OCI-LY7 (cell line): ENCODE data around the gene CEP70. TPM values are rescaled to one million over a fixed set of nuclear protein-coding genes. Genes with fewer than 3 reads are reported as not detected.

Source experiments
- BruUV-seq: library from RNA; stranded (reverse); fragments of 400-500 nt; replicated peaks from 2 replicates; lab custom pipeline; 2021; lab: Mats Ljungman, UMichigan
- CTCF ChIA-PET: fragments of 300-600 bp; sonication (Branson Sonifier 250); formaldehyde crosslinking; loops from one replicate; lab custom pipeline; 2022; ENCODE audit warnings: antibody characterized with exemption; ENCODE audit not compliant: unreplicated experiment; lab: Charles Lee
- POLR2A ChIA-PET: fragments of 300-600 bp; sonication (Branson Sonifier 250); formaldehyde crosslinking; loops from one replicate; lab custom pipeline; 2022; ENCODE audit warnings: antibody characterized with exemption; lab: Charles Lee
- DNase-seq: peaks from one replicate; pipeline ENCODE4 v3.0.0-alpha.2; 2015; ENCODE audit warnings: low spot score
- H2AFZ ChIP-seq: fragments of 200-600 bp; sonication (generic), shearing (Covaris generic); 2 replicates; pipeline ENCODE4 v1.6.1; 2014; ENCODE audit warnings: mild to moderate bottlenecking, antibody characterized with exemption, low read length, moderate library complexity
- H3K27ac ChIP-seq: fragments of 200-600 bp; sonication (generic); 2 replicates; pipeline ENCODE4 v1.5.1; 2014; ENCODE audit warnings: mixed run types, low read depth, mild to moderate bottlenecking, moderate library complexity, low read length, inconsistent platforms; ENCODE audit not compliant: poor library complexity, severe bottlenecking
- H3K36me3 ChIP-seq: fragments of 200-600 bp; sonication (generic); 2 replicates; pipeline ENCODE4 v1.6.1; 2014; ENCODE audit warnings: mild to moderate bottlenecking, antibody characterized with exemption, low read length, moderate library complexity, mixed read lengths; ENCODE audit not compliant: insufficient read depth
- H3K4me1 ChIP-seq: fragments of 200-600 bp; sonication (generic); 2 replicates; pipeline ENCODE4 v1.5.1; 2014; ENCODE audit warnings: mild to moderate bottlenecking, low read length; ENCODE audit not compliant: insufficient read depth, poor library complexity, severe bottlenecking
- H3K4me2 ChIP-seq: fragments of 200-600 bp; sonication (generic); 2 replicates; pipeline ENCODE4 v1.6.1; 2014; ENCODE audit warnings: mild to moderate bottlenecking, low read length
- H3K4me3 ChIP-seq: fragments of 200-600 bp; sonication (generic); 2 replicates; pipeline ENCODE4 v1.5.1; 2014; ENCODE audit warnings: mild to moderate bottlenecking, low read depth, low read length; ENCODE audit not compliant: poor library complexity, severe bottlenecking
- H3K79me2 ChIP-seq: fragments of 200-600 bp; sonication (generic); 2 replicates; pipeline ENCODE4 v1.6.1; 2016; ENCODE audit warnings: low read depth, mild to moderate bottlenecking, low read length, moderate library complexity, mixed read lengths; ENCODE audit not compliant: insufficient read depth
- H3K9me2 ChIP-seq: fragments of 200-600 bp; sonication (generic); 2 replicates; pipeline ENCODE4 v1.6.1; 2016; ENCODE audit warnings: mild to moderate bottlenecking, low read length, mixed read lengths; ENCODE audit not compliant: insufficient read depth
- H3K9me3 ChIP-seq: fragments of 200-600 bp; sonication (generic); 2 replicates; pipeline ENCODE4 v1.6.1; 2014; ENCODE audit warnings: mild to moderate bottlenecking, mixed run types, low read length, mixed read lengths
- H4K20me1 ChIP-seq: fragments of 200-600 bp; sonication (generic); 2 replicates; pipeline ENCODE4 v1.6.1; 2014; ENCODE audit warnings: mild to moderate bottlenecking, antibody characterized with exemption, low read length, moderate library complexity, mixed read lengths; ENCODE audit not compliant: insufficient read depth
- CTCF ChIP-seq: fragments of 200-600 bp; sonication (generic); conservative IDR thresholded peaks from 2 replicates; pipeline ENCODE4 v1.5.1; 2014; ENCODE audit warnings: mild to moderate bottlenecking, antibody characterized with exemption, low read length, moderate library complexity, mixed read lengths
- EZH2phosphoT487 ChIP-seq: fragments of 200-600 bp; sonication (generic); IDR thresholded peaks from 2 replicates; pipeline ENCODE4 v1.6.1; 2018; ENCODE audit warnings: low read depth, borderline replicate concordance, mild to moderate bottlenecking, mixed run types, antibody characterized with exemption, low read length, moderate library complexity, mixed read lengths
- intact Hi-C: fragments of 100-400 bp; cut with micrococcal nuclease; formaldehyde crosslinking; loops from one replicate; pipeline ENCODE4 v1.10.0; 2022; ENCODE audit not compliant: unreplicated experiment
- total RNA-seq, 2 experiments: library from RNA; depleted of rRNA in 1 of 2; stranded (reverse); fragments of >200 nt in 1 of 2; shearing (Covaris generic) in 1 of 2; gene quantifications; 2 replicates each; pipeline ENCODE4 v1.2.3, GENCODE V29; 2014 to 2022

The CEP70 gene
- total RNA-seq, 2 experiments from 2014 or later, result 29.2 to 32.3 TPM

GRCh38 chr3:138549179-138549977 is 44.7 kb downstream of the CEP70 start:
- no TSS peak for BruUV-seq
- no peak for DNase-seq
- Histone ChIP-seq H3K36me3 (peaks cover 39% of the 10 kb centered on the region), H3K4me1 (no peaks in the 10 kb centered on the region), H3K79me2 (no peaks in the 10 kb centered on the region), H3K9me3 (peaks cover 16% of the 10 kb centered on the region; the same call in 1 of the 2 replicates), H2AFZ (no peak overlapping the region), H3K9me2 (no peaks in the 10 kb centered on the region), H4K20me1 (no peaks in the 10 kb centered on the region), H3K4me3 (no peak overlapping the region), H3K27ac (no peak overlapping the region), H3K4me2 (no peak overlapping the region)
- POLR2A ChIA-PET, result no interaction called here
- CTCF ChIA-PET, result no interaction called here
- no peak for TF ChIP-seq CTCF
- TF ChIP-seq EZH2phosphoT487, result no peak
- intact Hi-C loops, result no loop called here

GRCh38 chr3:138547342-138547975 is 46.6 kb downstream of the CEP70 start:
- no peak overlapping the region for H2AFZ ChIP-seq
- CTCF ChIA-PET, result no interaction called here
- intact Hi-C loops, result no loop called here
- H3K4me2 ChIP-seq, result no peak overlapping the region
- H3K9me3 ChIP-seq, result peaks cover 21% of the 10 kb centered on the region; the same call in 1 of the 2 replicates
- H3K4me3 ChIP-seq, result no peak overlapping the region
- H3K9me2 ChIP-seq, result no peaks in the 10 kb centered on the region
- H3K79me2 ChIP-seq, result no peaks in the 10 kb centered on the region
- no peak for TF ChIP-seq EZH2phosphoT487
- TF ChIP-seq CTCF, result no peak
- no peak for DNase-seq
- POLR2A ChIA-PET, result no interaction called here
- no peaks in the 10 kb centered on the region for H3K4me1 ChIP-seq
- H4K20me1 ChIP-seq, result no peaks in the 10 kb centered on the region
- no peak overlapping the region for H3K27ac ChIP-seq
- BruUV-seq, result no TSS peak
- peaks cover 52% of the 10 kb centered on the region for H3K36me3 ChIP-seq

- peaks cover 59% of the 10 kb centered on the region for H3K36me3 ChIP-seq
- ChIA-PET POLR2A (no interaction called here), CTCF (no interaction called here)
- peaks cover 37% of the 10 kb centered on the region; the same call in 1 of the 2 replicates for H3K9me3 ChIP-seq
- H4K20me1 ChIP-seq, result no peaks in the 10 kb centered on the region
- H3K4me2 ChIP-seq, result no peak overlapping the region
- H3K79me2 ChIP-seq, result no peaks in the 10 kb centered on the region
- H3K4me1 ChIP-seq, result no peaks in the 10 kb centered on the region
- intact Hi-C loops, result no loop called here
- no peak overlapping the region for H3K27ac ChIP-seq
- no peak overlapping the region for H3K4me3 ChIP-seq
- no TSS peak for BruUV-seq
- no peaks in the 10 kb centered on the region for H3K9me2 ChIP-seq
- no peak overlapping the region for H2AFZ ChIP-seq
- no peak for DNase-seq
- TF ChIP-seq CTCF, result no peak
- TF ChIP-seq EZH2phosphoT487, result no peak
These were observed 49.5 kb downstream of the CEP70 start for GRCh38 chr3:138544546-138544945.
